Endothelial cell of umbilical vein (primary cell): ENCODE measurements around the gene MT1G. TPM values are rescaled to one million over a fixed set of nuclear protein-coding genes. Genes with fewer than 3 reads are reported as not detected.

Source experiments
- BruUV-seq: library from RNA; stranded (reverse); fragments of 400-500 nt; replicated peaks from 2 replicates; lab custom pipeline; 2021; lab: Mats Ljungman, UMichigan
- CTCF ChIA-PET: fragments of 300-600, 350-600 bp; sonication (Branson Sonifier 250); formaldehyde crosslinking; loops from one replicate; lab custom pipeline; 2021; ENCODE audit warnings: antibody characterized with exemption, inconsistent platforms; lab: Charles Lee
- POLR2A ChIA-PET: fragments of 300-600, 350-600 bp; sonication (Branson Sonifier 250); formaldehyde crosslinking; loops from one replicate; lab custom pipeline; 2021; ENCODE audit warnings: antibody characterized with exemption, inconsistent platforms; lab: Charles Lee
- DNase-seq: peaks from one replicate; pipeline ENCODE4 v3.0.0-alpha.2; 2011; ENCODE audit warnings: low read depth, low spot score
- FAIRE-seq: peaks from 2 replicates; lab custom pipeline; 2011; peaks lifted over from hg19 to GRCh38; lab: Jason Lieb, UNC
- H2AFZ ChIP-seq: 2 replicates; pipeline ENCODE4 v1.6.0; 2012; ENCODE audit warnings: low read depth, low read length, control low read depth, inconsistent platforms
- H3K27ac ChIP-seq: 2 replicates; pipeline ENCODE4 v1.5.1; 2011; ENCODE audit warnings: low read depth, mild to moderate bottlenecking, control low read depth, low read length, moderate library complexity; ENCODE audit not compliant: insufficient read depth
- H3K27me3 ChIP-seq, 2 experiments: 2 replicates each; pipeline versions ENCODE4 v1.6.0 to v1.6.1; 2011; ENCODE audit warnings: low read length in 2 of 2, mixed read lengths in 1 of 2; ENCODE audit not compliant: control insufficient read depth in 2 of 2, insufficient read depth in 2 of 2
- H3K36me3 ChIP-seq, 2 experiments: 2 replicates in 1 of 2; 3 replicates in 1 of 2; pipeline ENCODE4 v1.5.1; 2011; ENCODE audit warnings: low read length in 2 of 2, mild to moderate bottlenecking in 1 of 2, moderate library complexity in 1 of 2; ENCODE audit not compliant: control insufficient read depth in 2 of 2, insufficient read depth in 2 of 2; ENCODE audit errors: extremely low read depth in 1 of 2
- H3K4me1 ChIP-seq: 3 replicates; pipeline ENCODE4 v1.5.1; 2011; ENCODE audit warnings: mild to moderate bottlenecking, low read length; ENCODE audit not compliant: control insufficient read depth, insufficient read depth; ENCODE audit errors: extremely low read depth
- H3K4me2 ChIP-seq: 2 replicates; pipeline ENCODE4 v1.6.1; 2011; ENCODE audit warnings: low read length, control low read depth, mixed read lengths; ENCODE audit not compliant: insufficient read depth
- H3K4me3 ChIP-seq, 3 experiments: fragments of 200-600 bp in 1 of 3; sonication (generic), shearing (Covaris generic) in 1 of 3; replicated peaks in 1 of 3; 2 replicates each; pipeline ENCODE4 v1.5.1; 2011 to 2016; ENCODE audit warnings: control low read depth in 3 of 3, low read length in 3 of 3, mild to moderate bottlenecking in 2 of 3, inconsistent platforms in 1 of 3, low read depth in 1 of 3, moderate library complexity in 1 of 3; ENCODE audit not compliant: insufficient read depth in 1 of 3
- H3K79me2 ChIP-seq: 2 replicates; pipeline ENCODE4 v1.6.0; 2012; ENCODE audit warnings: low read length, inconsistent platforms; ENCODE audit not compliant: control insufficient read depth, insufficient read depth
- H3K9ac ChIP-seq: replicated peaks from 2 replicates; pipeline ENCODE3; 2011; ENCODE audit warnings: low read length, control low read depth; ENCODE audit not compliant: insufficient read depth; ENCODE audit errors: extremely low read depth
- H3K9me1 ChIP-seq: replicated peaks from 3 replicates; pipeline ENCODE4 v1.6.0; 2011; ENCODE audit warnings: mild to moderate bottlenecking, low read length; ENCODE audit not compliant: control insufficient read depth, insufficient read depth; ENCODE audit errors: extremely low read depth
- H3K9me3 ChIP-seq: replicated peaks from 2 replicates; pipeline ENCODE4 v1.5.1; 2012; ENCODE audit warnings: low read length, inconsistent platforms; ENCODE audit not compliant: control insufficient read depth, insufficient read depth
- H4K20me1 ChIP-seq: replicated peaks from 2 replicates; pipeline ENCODE3; 2011; ENCODE audit warnings: mild to moderate bottlenecking, low read length; ENCODE audit not compliant: control insufficient read depth, insufficient read depth; ENCODE audit errors: extremely low read depth
- CTCF ChIP-seq, 2 donors: IDR thresholded peaks; 1 replicate in 1 of 2; 2 replicates in 1 of 2; pipeline ENCODE4 v1.5.1; 2011; ENCODE audit warnings: low read length in 2 of 2, mild to moderate bottlenecking in 2 of 2, moderate library complexity in 2 of 2, control low read depth in 1 of 2, inconsistent platforms in 1 of 2, low read depth in 1 of 2; ENCODE audit not compliant: insufficient read depth in 1 of 2; ENCODE audit errors: extremely low read depth in 1 of 2
- EZH2 ChIP-seq: IDR thresholded peaks from 2 replicates; pipeline ENCODE4 v1.6.1; 2012; ENCODE audit warnings: borderline replicate concordance, low read depth, mild to moderate bottlenecking, moderate library complexity, low read length, inconsistent platforms; ENCODE audit not compliant: severe bottlenecking
- POLR2AphosphoS5 ChIP-seq: IDR thresholded peaks from 2 replicates; pipeline ENCODE4 v1.6.1; 2012; ENCODE audit warnings: low read depth, mild to moderate bottlenecking, control low read depth, low read length, moderate library complexity; ENCODE audit not compliant: insufficient read depth
- dilution Hi-C: fragments of 300-500 bp; cut with MboI; formaldehyde crosslinking; loops from one replicate; pipeline ENCODE4 v1.15.0; 2019; ENCODE audit warnings: low sequenced_read_pairs; ENCODE audit not compliant: extremely low pct_ligation_motif_present
- intact Hi-C: fragments of 100-400 bp; cut with micrococcal nuclease; formaldehyde crosslinking; loops from one replicate; pipeline ENCODE4 v1.10.0; 2022
- polyA plus RNA-seq, 4 experiments: library from polyadenylated mRNA; depleted of rRNA in 3 of 4; stranded (reverse) in 3 of 4; unstranded in 1 of 4; fragments of >200 nt; gene quantifications; 2 replicates each; pipeline versions ENCODE4 v1.2.1 to v1.2.3, GENCODE V29; 2011 to 2012; ENCODE audit warnings: missing spikeins in 1 of 4
- total RNA-seq: library from RNA; stranded (reverse); gene quantifications from 2 replicates; pipeline ENCODE4 v1.2.3, GENCODE V29; 2021

The MT1G gene
- total and polyA plus RNA-seq, 2 donors (not counting 3 experiments of a cell fraction or from before 2014, with no cell fraction given), result not detected

DNA sequence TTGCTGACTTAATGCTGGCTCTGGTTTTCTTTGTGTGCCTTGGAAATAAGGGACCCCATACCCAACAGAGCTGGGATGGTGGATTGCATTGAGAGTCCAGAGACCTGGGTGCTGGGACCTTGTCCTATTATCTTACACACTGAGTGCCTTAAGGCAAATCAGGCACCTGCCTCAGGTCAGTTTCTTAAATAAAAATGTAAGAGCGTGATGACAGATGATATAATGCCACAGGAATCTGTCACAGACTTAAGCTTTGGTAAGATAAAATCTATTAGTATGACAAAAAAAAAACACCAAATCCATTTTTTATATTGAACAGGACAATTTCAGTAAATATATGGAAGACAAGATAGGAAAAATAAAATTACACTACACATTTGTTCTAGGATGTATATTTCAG is 27.8 kb downstream of the MT1G start:
- Histone ChIP-seq H3K27me3 (peaks cover 35 to 50% of the 10 kb centered on the region in 2 experiments), H3K4me2 (no peak overlapping the region), H3K79me2 (no peaks in the 10 kb centered on the region), H3K9me1 (no peaks in the 10 kb centered on the region), H3K4me1 (peaks cover 15% of the 10 kb centered on the region), H4K20me1 (no peaks in the 10 kb centered on the region), H3K36me3 (no peaks in the 10 kb centered on the region), H2AFZ (no peak overlapping the region), H3K9ac (no peak overlapping the region), H3K4me3 (no peak overlapping the region), H3K9me3 (no peaks in the 10 kb centered on the region), H3K27ac (no peak overlapping the region)
- dilution Hi-C loops, result no loop called here
- DNase-seq, result no peak
- POLR2A ChIA-PET, result no interaction called here
- intact Hi-C loops, result no loop called here
- no peak for TF ChIP-seq EZH2
- no peak for FAIRE-seq
- CTCF ChIA-PET, result interaction anchor here (1.4 to 1.7 kb wide), 2 partner anchors 36 to 62 kb away, joined by 5 to 6 read pairs; no protein-coding TSS in a partner anchor
- no TSS peak for BruUV-seq

DNA sequence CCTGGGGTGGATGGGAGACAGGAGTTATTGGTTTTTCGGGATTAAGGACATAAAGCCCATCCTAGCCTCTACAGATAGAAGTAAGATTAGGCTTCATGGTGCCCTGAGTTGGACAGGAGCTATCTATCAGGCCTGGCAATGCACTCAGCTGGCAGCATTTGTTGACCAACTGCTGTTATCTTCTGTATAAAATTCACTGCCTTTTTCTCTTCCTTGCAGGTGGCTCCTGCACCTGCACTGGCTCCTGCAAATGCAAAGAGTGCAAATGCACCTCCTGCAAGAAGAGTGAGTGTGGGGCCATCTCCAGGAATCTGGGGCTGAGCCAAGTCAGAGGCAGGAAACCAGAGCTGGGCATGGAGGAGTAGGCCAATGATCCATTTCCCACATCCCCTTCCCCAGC is 28.8 kb downstream of the MT1G start:
- Histone ChIP-seq H3K4me2 (no peak overlapping the region), H2AFZ (no peak overlapping the region), H3K36me3 (no peaks in the 10 kb centered on the region), H4K20me1 (no peaks in the 10 kb centered on the region), H3K4me1 (peaks cover 18% of the 10 kb centered on the region), H3K9ac (no peak overlapping the region), H3K27ac (no peak overlapping the region), H3K4me3 (no peak overlapping the region), H3K27me3 (peaks cover 36 to 50% of the 10 kb centered on the region in 2 experiments), H3K79me2 (no peaks in the 10 kb centered on the region), H3K9me3 (no peaks in the 10 kb centered on the region), H3K9me1 (no peaks in the 10 kb centered on the region)
- ChIA-PET CTCF (interaction anchor here (1.0 to 1.7 kb wide), 4 partner anchors 16 to 62 kb away, joined by 3 to 6 read pairs (median 4); partner anchors contain the start of gene MT2A), POLR2A (no interaction called here)
- FAIRE-seq (no peak), DNase-seq (no peak)
- no TSS peak for BruUV-seq
- dilution Hi-C loops (no loop called here), intact Hi-C loops (loop anchor here (2.0 kb wide), 1 partner anchor 44 kb away; the partner anchor contains the start of gene MT1X)
- TF ChIP-seq POLR2AphosphoS5, result no peak
- TF ChIP-seq CTCF (IDR thresholded peaks at IDR 0.05; ENCODE audit: extremely low read depth in 1 of 2, insufficient read depth in 1 of 2, low read depth in 1 of 2, low read length in 2 of 2), result no peak
